Tibial nerve (tissue), 4 donors: ENCODE measurements around the gene ALKBH7. TPM values are rescaled to one million over a fixed set of nuclear protein-coding genes. Genes with fewer than 3 reads are reported as not detected.

Experiments used
- DNase-seq, 2 donors: peaks; one replicate each; pipeline ENCODE4 v3.0.0-alpha.2; 2019; ENCODE audit warnings: low spot score in 2 of 2
- H3K27ac ChIP-seq, 4 donors: fragments of 200-600 bp; sonication (generic) in 3 of 4; one replicate each; pipeline ENCODE4 v1.5.1; 2017 to 2019; ENCODE audit warnings: mild to moderate bottlenecking in 1 of 4
- H3K27me3 ChIP-seq, 2 donors: fragments of 200-600 bp; sonication (generic) in 1 of 2; one replicate each; pipeline versions ENCODE4 v1.5.1 to v1.6.0; 2017 to 2019
- H3K36me3 ChIP-seq, 3 donors: fragments of 200-600 bp; sonication (generic); one replicate each; pipeline ENCODE4 v1.5.1; 2018 to 2019
- H3K4me1 ChIP-seq, 4 donors: fragments of 200-600 bp; sonication (generic) in 3 of 4; one replicate each; pipeline ENCODE4 v1.5.1; 2017 to 2019
- H3K4me3 ChIP-seq, 4 donors: fragments of 200-600 bp; sonication (generic) in 3 of 4; one replicate each; pipeline ENCODE4 v1.5.1; 2017 to 2019; ENCODE audit warnings: mild to moderate bottlenecking in 1 of 4, moderate library complexity in 1 of 4
- H3K9me3 ChIP-seq, 4 donors: fragments of 200-600 bp; sonication (generic) in 3 of 4; one replicate each; pipeline ENCODE4 v1.5.1; 2017 to 2019
- EP300 ChIP-seq, 2 donors: sonication (generic); formaldehyde crosslinking; IDR thresholded peaks; one replicate each; pipeline ENCODE4 v1.6.1; 2017; ENCODE audit warnings: antibody characterized with exemption in 2 of 2, mild to moderate bottlenecking in 1 of 2
- POLR2A ChIP-seq, 2 donors: fragments of 450-650 bp; IDR thresholded peaks; one replicate each; pipeline ENCODE4 v1.6.1; 2017; ENCODE audit warnings: antibody characterized with exemption in 2 of 2, mild to moderate bottlenecking in 2 of 2, moderate library complexity in 2 of 2
- WGBS, 2 donors: methylation state at CpG; one replicate each; pipeline ENCODE4 v1.1.5; 2018; 5-methylcytosine and 5-hydroxymethylcytosine counted together
- total RNA-seq, 4 donors: library from RNA; depleted of rRNA; stranded (reverse); fragments of >200 nt; gene quantifications; one replicate each; pipeline ENCODE4 v1.1.0, GENCODE V29; 2016
- TF ChIP-seq, protein P1 (sequence below), 5 experiments: fragments of 200-600 bp in 3 of 5; fragments of 450-650 bp in 2 of 5; sonication (generic) in 3 of 5; IDR thresholded peaks; one replicate each; pipeline ENCODE4 v1.5.1; 2016 to 2019; ENCODE audit warnings: antibody characterized with exemption in 5 of 5, mild to moderate bottlenecking in 3 of 5, moderate library complexity in 2 of 5

The ALKBH7 gene
- total RNA-seq, 4 donors from 2014 or later = 54.0 to 77.6 (median 70.4) TPM

DNA sequence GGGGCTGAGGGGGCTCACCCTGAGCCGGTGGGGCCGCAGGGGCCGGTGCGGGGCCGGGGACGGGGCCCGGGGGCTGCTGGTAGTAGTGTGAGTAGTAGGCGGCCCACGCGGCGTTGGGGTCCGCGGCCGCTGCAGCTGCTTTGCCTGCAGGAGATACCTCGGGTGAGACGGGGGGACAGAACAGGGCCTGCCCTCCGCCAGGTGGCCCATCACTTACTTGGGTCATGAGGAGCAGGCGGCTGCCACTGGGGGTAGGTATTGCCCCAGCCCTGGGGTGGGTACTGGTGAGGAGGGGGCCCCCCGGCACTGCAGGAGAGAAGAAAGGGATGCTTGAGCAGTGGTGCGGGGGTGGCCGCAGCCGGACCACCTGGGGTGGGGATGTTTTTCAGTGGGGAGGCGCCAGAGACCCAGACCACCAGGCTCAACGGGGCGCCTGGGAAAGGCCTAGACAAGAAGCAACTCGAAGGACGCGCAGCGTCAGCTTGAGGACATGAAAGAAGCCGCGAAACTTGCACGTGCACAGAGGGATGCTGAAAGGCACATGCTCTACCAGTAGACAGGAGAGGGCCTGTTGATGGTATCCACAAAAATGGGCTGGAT is 43.1 kb downstream of the ALKBH7 start:
- Histone ChIP-seq H3K27me3 (no peaks in the 10 kb centered on the region), H3K36me3 (peaks cover 7 to 70% (median 42%) of the 10 kb centered on the region in 3 donors), H3K27ac (no peak overlapping the region), H3K9me3 (no peaks in the 10 kb centered on the region), H3K4me3 (no peak overlapping the region), H3K4me1 (peaks cover 0 to 56% (median 11%) of the 10 kb centered on the region in 4 donors)
- 89 to 92% methylated on average over 19 to 30 of the region's 32 CpGs for WGBS, 2 donors
- no peak for DNase-seq
- TF ChIP-seq, protein P1, sequence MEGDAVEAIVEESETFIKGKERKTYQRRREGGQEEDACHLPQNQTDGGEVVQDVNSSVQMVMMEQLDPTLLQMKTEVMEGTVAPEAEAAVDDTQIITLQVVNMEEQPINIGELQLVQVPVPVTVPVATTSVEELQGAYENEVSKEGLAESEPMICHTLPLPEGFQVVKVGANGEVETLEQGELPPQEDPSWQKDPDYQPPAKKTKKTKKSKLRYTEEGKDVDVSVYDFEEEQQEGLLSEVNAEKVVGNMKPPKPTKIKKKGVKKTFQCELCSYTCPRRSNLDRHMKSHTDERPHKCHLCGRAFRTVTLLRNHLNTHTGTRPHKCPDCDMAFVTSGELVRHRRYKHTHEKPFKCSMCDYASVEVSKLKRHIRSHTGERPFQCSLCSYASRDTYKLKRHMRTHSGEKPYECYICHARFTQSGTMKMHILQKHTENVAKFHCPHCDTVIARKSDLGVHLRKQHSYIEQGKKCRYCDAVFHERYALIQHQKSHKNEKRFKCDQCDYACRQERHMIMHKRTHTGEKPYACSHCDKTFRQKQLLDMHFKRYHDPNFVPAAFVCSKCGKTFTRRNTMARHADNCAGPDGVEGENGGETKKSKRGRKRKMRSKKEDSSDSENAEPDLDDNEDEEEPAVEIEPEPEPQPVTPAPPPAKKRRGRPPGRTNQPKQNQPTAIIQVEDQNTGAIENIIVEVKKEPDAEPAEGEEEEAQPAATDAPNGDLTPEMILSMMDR (IDR thresholded peaks at IDR 0.05) = no peak
- TF ChIP-seq EP300 (IDR thresholded peaks at IDR 0.05) (no peak), POLR2A (IDR thresholded peaks at IDR 0.05) (no peak)

GRCh38 chr19:6416658-6417405 is 44.2 kb downstream of the ALKBH7 start:
- Histone ChIP-seq H3K4me1 (peaks cover 0 to 68% (median 17%) of the 10 kb centered on the region in 4 donors), H3K4me3 (no peak overlapping the region), H3K36me3 (peaks cover 7 to 81% (median 42%) of the 10 kb centered on the region in 3 donors), H3K27ac (no peak overlapping the region), H3K9me3 (no peaks in the 10 kb centered on the region), H3K27me3 (no peaks in the 10 kb centered on the region)
- TF ChIP-seq, protein P1 (IDR thresholded peaks at IDR 0.05) = no peak
- TF ChIP-seq EP300 (IDR thresholded peaks at IDR 0.05) (no peak), POLR2A (IDR thresholded peaks at IDR 0.05) (no peak)
- no peak for DNase-seq
- 90 to 93% methylated on average over 28 to 29 of the region's 29 CpGs for WGBS, 2 donors

- Histone ChIP-seq H3K9me3 (no peaks in the 10 kb centered on the region), H3K27me3 (no peaks in the 10 kb centered on the region), H3K27ac (peak overlapping the region in 2 of 4 donors; percentile 6 to 20), H3K36me3 (peaks cover 7 to 84% (median 42%) of the 10 kb centered on the region in 3 donors), H3K4me1 (peaks cover 0 to 71% (median 21%) of the 10 kb centered on the region in 4 donors), H3K4me3 (no peak overlapping the region)
- no peak for DNase-seq
- no peak for TF ChIP-seq POLR2A (IDR thresholded peaks at IDR 0.05)
- TF ChIP-seq, protein P1 (IDR thresholded peaks at IDR 0.05) = peak; percentile 27 to 55 (median 42)
- no peak for TF ChIP-seq EP300 (IDR thresholded peaks at IDR 0.05)
- 61 to 65% methylated on average over 16 to 26 of the region's 33 CpGs for WGBS, 2 donors
Measured at GRCh38 chr19:6417713-6418561, 45.3 kb downstream of the ALKBH7 start.

- Histone ChIP-seq H3K27ac (no peak overlapping the region), H3K27me3 (no peaks in the 10 kb centered on the region), H3K9me3 (no peaks in the 10 kb centered on the region), H3K36me3 (peaks cover 7 to 84% (median 42%) of the 10 kb centered on the region in 3 donors), H3K4me3 (no peak overlapping the region), H3K4me1 (peaks cover 0 to 73% (median 26%) of the 10 kb centered on the region in 4 donors)
- no peak for TF ChIP-seq POLR2A (IDR thresholded peaks at IDR 0.05)
- TF ChIP-seq EP300 (IDR thresholded peaks at IDR 0.05) = no peak
- TF ChIP-seq, protein P1 (IDR thresholded peaks at IDR 0.05) = no peak
- WGBS, 2 donors = 80 to 93% methylated on average over 19 of the region's 19 CpGs
- no peak for DNase-seq
Measured at GRCh38 chr19:6418562-6418932, 46.0 kb downstream of the ALKBH7 start.
